GM19395 (cell line): ENCODE measurements around the gene RETREG3.
"Not testable (repeated sequence)": the region's sequence is repeated elsewhere in the genome, so short reads cannot be mapped to it uniquely, and the experiment has no call there.

Experiments
- ATAC-seq: cut with Tn5 transposase; IDR thresholded peaks from one replicate; pipeline ENCODE4 v1.9.1; 2021; ENCODE audit warnings: mild to moderate bottlenecking, moderate library complexity; ENCODE audit not compliant: unreplicated experiment

RETREG3 gene

GRCh38 chr17:42609182-42609813, at the start of gene RETREG3, which contains the start of gene TUBG1:
Gene RETREG3, minus strand, starts transcription at chr17:42609374. Its CDS starts 50 bp downstream, at chr17:42609324.
Gene TUBG1, plus strand, starts transcription at chr17:42609683. Its CDS starts 55 bp downstream, at chr17:42609738.
- peak; percentile 86 for ATAC-seq

- no peak for ATAC-seq
Measured at GRCh38 chr17:42657824-42658588, 48.8 kb upstream of the RETREG3 start.

- no peak for ATAC-seq
Measured at GRCh38 chr17:42655528-42655927, 46.4 kb upstream of the RETREG3 start.

- no peak for ATAC-seq
Measured at GRCh38 chr17:42653179-42654124, 44.3 kb upstream of the RETREG3 start.

- ATAC-seq = no peak
Measured at GRCh38 chr17:42651392-42651791, 42.2 kb upstream of the RETREG3 start.

GRCh38 chr17:42647778-42648177, 38.6 kb upstream of the RETREG3 start:
- no peak for ATAC-seq

- no peak for ATAC-seq
Measured at GRCh38 chr17:42642336-42642735, 33.2 kb upstream of the RETREG3 start.

GRCh38 chr17:42640121-42640520, 30.9 kb upstream of the RETREG3 start:
- no peak for ATAC-seq

- no peak for ATAC-seq
Measured at GRCh38 chr17:42639525-42640113, 30.4 kb upstream of the RETREG3 start.

GRCh38 chr17:42632949-42633444, 23.8 kb upstream of the RETREG3 start:
- no peak for ATAC-seq

GRCh38 chr17:42629411-42630009, 20.3 kb upstream of the RETREG3 start:
- no peak for ATAC-seq

GRCh38 chr17:42627032-42627764, 18.0 kb upstream of the RETREG3 start:
- ATAC-seq = not testable (repeated sequence)

- no peak for ATAC-seq
Measured at GRCh38 chr17:42623732-42624596, 14.8 kb upstream of the RETREG3 start.

- ATAC-seq = no peak
Measured at GRCh38 chr17:42623271-42623670, 14.1 kb upstream of the RETREG3 start.

GRCh38 chr17:42621987-42622386, 12.8 kb upstream of the RETREG3 start:
- ATAC-seq = not testable (repeated sequence)

GRCh38 chr17:42618442-42619150, 9.4 kb upstream of the RETREG3 start:
- ATAC-seq = peak; percentile 73

- ATAC-seq = peak; percentile 12
Measured at GRCh38 chr17:42617956-42618431, 8.8 kb upstream of the RETREG3 start.
